ENCODE results near the gene MYO1D. TPM values are rescaled to one million over a fixed set of nuclear protein-coding genes. Genes with fewer than 3 reads are reported as not detected.
A peak's percentile ranks its signal among the peaks of the same experiment; 100 is the strongest.

Gene MYO1D
- total RNA-seq, 1 donor from 2014 or later = 27.7 TPM

- no peaks in the 10 kb centered on the region for H3K36me3 Mint-ChIP-seq (ENCODE audit: low read depth)
- no peak overlapping the region for H3K27ac Mint-ChIP-seq
- ATAC-seq (ENCODE audit: low read depth) (no peak), DNase-seq (no peak)
- no peak overlapping the region for H3K4me3 Mint-ChIP-seq
- intact Hi-C loops (cut with micrococcal nuclease) = no loop called here
- ChIA-PET CTCF (interaction anchor here (0.6 to 2.2 kb wide), 2 partner anchors 68 to 112 kb away, joined by 3 to 6 read pairs; no protein-coding TSS in a partner anchor), POLR2A (interaction anchor here (1.5 kb wide), 1 partner anchor 28 kb away, joined by 13 read pairs; no protein-coding TSS in a partner anchor)
- no peak for TF ChIP-seq CTCF (IDR thresholded peaks at IDR 0.05)
- H3K27me3 Mint-ChIP-seq = no peaks in the 10 kb centered on the region
- no peaks in the 10 kb centered on the region for H3K9me3 Mint-ChIP-seq
- H3K4me1 Mint-ChIP-seq = peaks cover 44% of the 10 kb centered on the region
These were observed 324.6 kb downstream of the MYO1D start for GRCh38 chr17:32552280-32552679.

DNA sequence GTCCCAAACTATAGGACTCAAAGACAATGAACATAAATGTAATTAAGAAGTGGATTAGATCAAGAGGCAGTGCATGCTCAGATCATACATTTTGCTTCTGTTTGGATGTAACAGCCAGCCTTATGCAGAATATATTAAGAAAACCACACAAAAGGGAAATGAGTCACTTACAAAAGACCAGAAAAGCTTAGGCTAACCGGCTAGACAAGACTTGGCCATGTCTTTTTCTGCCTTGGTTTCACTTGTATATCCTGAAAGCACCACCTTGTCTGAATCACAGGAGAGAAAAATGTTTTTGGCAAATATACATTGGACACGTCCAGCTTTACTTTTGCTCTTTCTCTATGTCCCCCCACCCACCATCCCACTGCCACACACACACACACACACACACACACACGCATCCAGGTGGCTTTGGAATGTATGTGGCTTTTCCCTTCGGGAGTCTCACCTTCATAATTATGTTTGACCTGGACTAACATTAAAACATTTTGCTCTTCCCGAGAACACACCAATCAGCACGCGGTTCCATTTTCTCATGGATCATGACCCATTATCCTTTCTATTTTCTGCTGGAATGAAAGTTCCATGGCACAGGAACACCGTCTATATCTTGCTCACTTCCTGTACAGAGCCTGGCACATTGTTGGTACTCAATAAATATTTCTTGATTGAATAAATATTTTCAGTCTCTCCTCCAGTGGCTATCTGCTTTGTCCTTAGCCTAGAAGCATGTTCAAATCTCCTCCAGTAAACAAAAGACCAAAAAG lies 325.6 kb downstream of the MYO1D start:
- Mint-ChIP-seq H3K36me3 (ENCODE audit: low read depth) (no peaks in the 10 kb centered on the region), H3K27me3 (no peaks in the 10 kb centered on the region), H3K27ac (peak overlapping the region; percentile 6), H3K4me1 (peaks cover 36% of the 10 kb centered on the region), H3K9me3 (no peaks in the 10 kb centered on the region), H3K4me3 (no peak overlapping the region)
- ChIA-PET POLR2A (interaction anchor here (0.6 to 1.6 kb wide), 5 partner anchors 28 to 1232 kb away, joined by 3 to 13 read pairs (median 4); partner anchors contain the start of gene CDK5R1), CTCF (interaction anchor here (2.2 kb wide), 1 partner anchor 67 kb away, joined by 6 read pairs; no protein-coding TSS in a partner anchor)
- ATAC-seq (ENCODE audit: low read depth) = peak; percentile 76
- intact Hi-C loops (cut with micrococcal nuclease) = no loop called here
- DNase-seq = no peak
- TF ChIP-seq CTCF (IDR thresholded peaks at IDR 0.05) = no peak

- TF ChIP-seq CTCF (IDR thresholded peaks at IDR 0.05) = no peak
- H3K9me3 Mint-ChIP-seq = no peaks in the 10 kb centered on the region
- H3K27ac Mint-ChIP-seq = no peak overlapping the region
- H3K27me3 Mint-ChIP-seq = no peaks in the 10 kb centered on the region
- CTCF ChIA-PET = interaction anchor here (0.6 kb wide), 1 partner anchor 110 kb away, joined by 4 read pairs; no protein-coding TSS in a partner anchor
- H3K4me1 Mint-ChIP-seq = peaks cover 33% of the 10 kb centered on the region
- POLR2A ChIA-PET = interaction anchor here (1.7 kb wide), 1 partner anchor 24 kb away, joined by 4 read pairs; no protein-coding TSS in a partner anchor
- H3K36me3 Mint-ChIP-seq (ENCODE audit: low read depth) = no peaks in the 10 kb centered on the region
- intact Hi-C loops (cut with micrococcal nuclease) = no loop called here
- H3K4me3 Mint-ChIP-seq = no peak overlapping the region
- ATAC-seq (ENCODE audit: low read depth) (no peak), DNase-seq (no peak)
These were observed 327.4 kb downstream of the MYO1D start for GRCh38 chr17:32549559-32549958.

- Mint-ChIP-seq H3K36me3 (ENCODE audit: low read depth) (no peaks in the 10 kb centered on the region), H3K4me3 (no peak overlapping the region), H3K9me3 (no peaks in the 10 kb centered on the region), H3K27ac (no peak overlapping the region), H3K27me3 (no peaks in the 10 kb centered on the region), H3K4me1 (peaks cover 11% of the 10 kb centered on the region)
- no peak for ATAC-seq (ENCODE audit: low read depth)
- DNase-seq = no peak
- intact Hi-C loops (cut with micrococcal nuclease) = no loop called here
- POLR2A ChIA-PET = interaction anchor here (0.6 kb wide), 1 partner anchor 22 kb away, joined by 3 read pairs; no protein-coding TSS in a partner anchor
- CTCF ChIA-PET = no interaction called here
- TF ChIP-seq CTCF (IDR thresholded peaks at IDR 0.05) = no peak
These were observed 330.9 kb downstream of the MYO1D start for GRCh38 chr17:32546031-32546444.

- no peaks in the 10 kb centered on the region for H3K36me3 Mint-ChIP-seq (ENCODE audit: low read depth)
- no peaks in the 10 kb centered on the region for H3K27me3 Mint-ChIP-seq
- no peak for TF ChIP-seq CTCF (IDR thresholded peaks at IDR 0.05)
- CTCF ChIA-PET = no interaction called here
- POLR2A ChIA-PET = no interaction called here
- no peaks in the 10 kb centered on the region for H3K9me3 Mint-ChIP-seq
- intact Hi-C loops (cut with micrococcal nuclease) = no loop called here
- no peak for ATAC-seq (ENCODE audit: low read depth)
- H3K4me3 Mint-ChIP-seq = no peak overlapping the region
- DNase-seq = no peak
- H3K4me1 Mint-ChIP-seq = peaks cover 4% of the 10 kb centered on the region
- H3K27ac Mint-ChIP-seq = no peak overlapping the region
These were observed 334.7 kb downstream of the MYO1D start for GRCh38 chr17:32542186-32542585.

Data from activated B cell treated with CpG ODN at 0.5 μM for 24 hours (primary cell).